Liver (tissue), 9 donors: ENCODE results near the gene TET3. TPM values are rescaled to one million over a fixed set of nuclear protein-coding genes. Genes with fewer than 3 reads are reported as not detected.

Experiments
- DNase-seq: peaks from one replicate; pipeline ENCODE4 v3.0.0-alpha.2; 2017; ENCODE audit warnings: low spot score
- H3K27ac ChIP-seq, 2 donors: one replicate each; pipeline ENCODE4 v1.7.0; 2013; ENCODE audit warnings: inconsistent platforms in 2 of 2, low read length in 2 of 2, control low read depth in 1 of 2, low read depth in 1 of 2, mild to moderate bottlenecking in 1 of 2
- H3K27me3 ChIP-seq, 4 donors: one replicate each; pipeline versions ENCODE4 v1.6.1 to v1.7.0; 2013; ENCODE audit warnings: low read length in 3 of 4, inconsistent platforms in 1 of 4, mild to moderate bottlenecking in 1 of 4, moderate library complexity in 1 of 4; ENCODE audit not compliant: control insufficient read depth in 4 of 4, insufficient read depth in 4 of 4
- H3K36me3 ChIP-seq, 4 donors: one replicate each; pipeline versions ENCODE4 v1.6.1 to v1.7.0; 2013; ENCODE audit warnings: low read length in 3 of 4, mild to moderate bottlenecking in 3 of 4, low read depth in 1 of 4, moderate library complexity in 1 of 4; ENCODE audit not compliant: control insufficient read depth in 4 of 4, insufficient read depth in 3 of 4
- H3K4me1 ChIP-seq, 4 donors: one replicate each; pipeline versions ENCODE4 v1.6.1 to v1.7.0; 2013; ENCODE audit warnings: low read length in 3 of 4, mild to moderate bottlenecking in 3 of 4, moderate library complexity in 1 of 4; ENCODE audit not compliant: control insufficient read depth in 4 of 4, insufficient read depth in 4 of 4
- H3K4me3 ChIP-seq, 3 donors: one replicate each; pipeline versions ENCODE4 v1.6.1 to v1.7.0; 2013; ENCODE audit warnings: low read length in 3 of 3, control low read depth in 1 of 3, low read depth in 1 of 3, mild to moderate bottlenecking in 1 of 3
- H3K9ac ChIP-seq, 2 donors: one replicate each; pipeline ENCODE4 v1.7.0; 2013; ENCODE audit warnings: low read length in 2 of 2, mild to moderate bottlenecking in 2 of 2, moderate library complexity in 2 of 2, control low read depth in 1 of 2, low read depth in 1 of 2
- H3K9me3 ChIP-seq, 4 donors: one replicate each; pipeline versions ENCODE4 v1.6.1 to v1.7.0; 2013; ENCODE audit warnings: low read length in 3 of 4; ENCODE audit not compliant: control insufficient read depth in 4 of 4
- ATF3 ChIP-seq: IDR thresholded peaks from 2 replicates; pipeline ENCODE4 v1.6.1; 2016; ENCODE audit warnings: antibody characterized with exemption
- CTCF ChIP-seq: fragments of 150-350 bp; IDR thresholded peaks from 2 replicates; pipeline ENCODE4 v1.5.1; 2017; ENCODE audit warnings: improper control_type of control experiment, low read depth, low read length; ENCODE audit not compliant: missing input control
- FOXA1 ChIP-seq: IDR thresholded peaks from 2 replicates; pipeline ENCODE4 v1.6.1; 2016; ENCODE audit warnings: antibody characterized with exemption
- FOXA2 ChIP-seq: IDR thresholded peaks from 2 replicates; pipeline ENCODE4 v1.6.1; 2016; ENCODE audit warnings: antibody characterized with exemption
- HNF4A ChIP-seq, 2 donors: conservative IDR thresholded peaks; 2 replicates each; pipeline ENCODE4 v1.6.1; 2016; ENCODE audit warnings: antibody characterized with exemption in 2 of 2, mild to moderate bottlenecking in 2 of 2
- HNF4G ChIP-seq: IDR thresholded peaks from 2 replicates; pipeline ENCODE4 v1.6.1; 2016; ENCODE audit warnings: antibody characterized with exemption
- JUND ChIP-seq, 2 donors: IDR thresholded peaks; 2 replicates each; pipeline ENCODE4 v1.6.1; 2016; ENCODE audit warnings: antibody characterized with exemption in 2 of 2
- NR2F2 ChIP-seq: IDR thresholded peaks from 2 replicates; pipeline ENCODE4 v1.6.1; 2016; ENCODE audit warnings: antibody characterized with exemption
- RAD21 ChIP-seq, 2 donors: IDR thresholded peaks; 2 replicates each; pipeline ENCODE4 v1.6.1; 2016; ENCODE audit warnings: antibody characterized with exemption in 2 of 2, mild to moderate bottlenecking in 2 of 2
- REST ChIP-seq: IDR thresholded peaks from 2 replicates; pipeline ENCODE4 v1.6.1; 2016; ENCODE audit warnings: antibody characterized with exemption, mild to moderate bottlenecking
- RXRA ChIP-seq, 2 donors: IDR thresholded peaks; 2 replicates each; pipeline ENCODE4 v1.6.1; 2017 to 2018; ENCODE audit warnings: antibody characterized with exemption in 2 of 2, mild to moderate bottlenecking in 1 of 2
- SP1 ChIP-seq: IDR thresholded peaks from 2 replicates; pipeline ENCODE4 v1.6.1; 2018; ENCODE audit warnings: antibody characterized with exemption, mild to moderate bottlenecking
- TAF1 ChIP-seq: conservative IDR thresholded peaks from 2 replicates; pipeline ENCODE4 v1.6.1; 2016; ENCODE audit warnings: antibody characterized with exemption, mild to moderate bottlenecking
- YY1 ChIP-seq: IDR thresholded peaks from 2 replicates; pipeline ENCODE4 v1.6.1; 2016; ENCODE audit warnings: antibody characterized with exemption, mild to moderate bottlenecking
- WGBS: extraction: QIAGEN DNeasy Blood & Tissue Kit; methylation state at CpG from one replicate; pipeline ENCODE4 v1.1.7; 2013; 5-methylcytosine and 5-hydroxymethylcytosine counted together
- polyA plus RNA-seq, 2 donors: library from polyadenylated mRNA; stranded (reverse) in 1 of 2; unstranded in 1 of 2; fragments of 200-250 nt in 1 of 2; fragments of >200 nt in 1 of 2; fragmentation: Nextera tagmentation in 1 of 2; extraction: Ambion mirVana in 1 of 2; gene quantifications; one replicate each; pipeline versions ENCODE4 v1.2.1 to v1.2.3, GENCODE V29; 2013 to 2015
- total RNA-seq, 2 donors: library from RNA; depleted of rRNA; stranded (reverse); fragments of >200 nt; gene quantifications; one replicate each; pipeline ENCODE4 v1.2.3, GENCODE V29; 2014
- TF ChIP-seq, protein P1 (sequence below): IDR thresholded peaks from 2 replicates; pipeline ENCODE4 v1.6.1; 2016; ENCODE audit warnings: antibody characterized with exemption
- donor health status: healthy.
- donor health status: healthy.
- donor health status: healthy.
- donor health status: healthy.
- donor health status: healthy.

TET3 gene
- total and polyA plus RNA-seq, 4 donors, result 0.89 to 16.2 (median 3.2) TPM

DNA sequence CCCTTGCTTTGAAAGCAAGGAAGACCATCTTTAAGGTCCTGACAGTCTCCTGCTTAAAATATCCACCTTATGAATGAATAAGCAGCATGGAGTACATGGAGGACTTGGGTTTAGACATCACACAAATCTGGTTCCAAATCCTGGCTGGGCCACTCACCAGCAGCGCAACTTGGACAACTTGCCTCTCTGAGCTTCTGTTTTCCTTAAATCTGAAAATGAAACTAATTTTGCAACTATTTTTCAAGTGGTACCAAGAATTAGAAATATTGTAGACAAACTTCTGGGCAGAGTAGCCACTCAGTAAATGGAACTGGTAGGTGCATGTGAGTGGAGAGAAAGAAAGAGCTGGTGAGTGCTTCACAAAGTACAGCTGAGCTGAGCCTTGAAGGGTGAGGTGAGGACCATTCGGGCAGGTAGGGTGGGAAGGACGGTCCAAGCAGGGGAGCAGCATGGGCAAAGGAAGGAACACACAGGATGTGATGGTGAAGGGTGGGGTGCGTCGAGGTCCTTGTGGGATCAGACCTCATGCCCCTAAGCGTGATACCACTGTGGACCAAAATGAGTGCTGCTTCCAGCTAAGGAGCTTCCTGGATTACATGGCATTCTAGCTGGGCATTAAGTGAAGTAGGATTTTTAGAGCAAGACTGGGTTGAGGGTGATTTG, 14.4 kb upstream of the TET3 start (continued):
- TF ChIP-seq CTCF (no peak), FOXA1 (no peak), FOXA2 (no peak), TAF1 (no peak), SP1 (no peak), ATF3 (no peak), NR2F2 (no peak), YY1 (no peak), HNF4A (conservative IDR thresholded peaks at IDR 0.05) (no peak)

DNA sequence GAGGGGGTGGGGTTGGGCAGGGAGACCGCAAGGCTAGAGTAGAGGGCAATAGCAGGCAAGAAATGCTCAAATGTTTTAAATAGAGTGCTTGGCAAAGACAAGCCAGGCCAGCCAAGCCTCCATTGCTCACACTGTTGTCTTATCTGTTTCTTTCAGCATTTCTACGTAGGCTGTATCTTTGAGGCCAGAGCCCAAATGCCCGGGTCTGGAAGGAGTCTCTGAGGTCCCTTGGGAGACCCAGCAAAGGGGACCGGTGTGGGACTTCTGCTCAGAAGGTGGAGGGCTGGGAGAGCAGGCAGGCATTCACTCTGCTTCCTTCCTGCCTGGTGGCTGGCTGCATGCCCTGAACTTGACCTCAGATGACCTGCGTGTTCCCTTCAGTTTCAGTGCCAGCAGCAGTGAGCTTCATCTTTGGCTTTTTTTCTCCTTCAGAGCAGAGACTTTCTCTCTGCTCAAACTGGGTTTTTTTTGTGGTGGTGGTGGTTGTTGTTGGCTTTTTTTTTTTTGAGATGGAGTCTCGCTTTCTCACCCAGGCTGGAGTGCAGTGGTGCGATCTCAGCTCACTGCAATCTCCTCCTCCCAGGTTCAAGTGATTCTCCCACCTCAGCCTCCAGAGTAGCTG, 13.7 kb upstream of the TET3 start:
- no peak overlapping the region for H3K4me3 ChIP-seq
- H3K36me3 ChIP-seq, result no peaks in the 10 kb centered on the region
- H3K4me1 ChIP-seq, result peaks cover 0 to 11% (median 1%) of the 10 kb centered on the region in 4 donors
- whole genome bisulfite sequencing, result 48% methylated on average over 7 of the region's 7 CpGs
- peak; percentile 80 for DNase-seq
- TF ChIP-seq CTCF (no peak), RAD21 (IDR thresholded peaks at IDR 0.05) (peak in 1 of 2 donors; percentile 24), SP1 (peak; percentile 14), RXRA (IDR thresholded peaks at IDR 0.05) (peak; percentile 44 to 46), NR2F2 (peak; percentile 90)
- H3K27ac ChIP-seq, result no peak overlapping the region
- H3K9me3 ChIP-seq, result no peaks in the 10 kb centered on the region
- H3K9ac ChIP-seq, result no peak overlapping the region
- H3K27me3 ChIP-seq, result no peaks in the 10 kb centered on the region

GRCh38 chr2:73971722-73972121, 13.0 kb upstream of the TET3 start:
- H3K36me3 ChIP-seq, result no peaks in the 10 kb centered on the region
- H3K4me1 ChIP-seq, result peaks cover 0 to 11% (median 1%) of the 10 kb centered on the region in 4 donors
- no peaks in the 10 kb centered on the region for H3K9me3 ChIP-seq
- WGBS, result 65% methylated on average over 3 of the region's 3 CpGs
- no peak overlapping the region for H3K4me3 ChIP-seq
- DNase-seq, result no peak
- H3K27me3 ChIP-seq, result no peaks in the 10 kb centered on the region
- no peak overlapping the region for H3K27ac ChIP-seq
- no peak overlapping the region for H3K9ac ChIP-seq
- no peak for TF ChIP-seq JUND (IDR thresholded peaks at IDR 0.05)
- TF ChIP-seq RXRA (IDR thresholded peaks at IDR 0.05), result no peak
- TF ChIP-seq NR2F2, result no peak
- TF ChIP-seq RAD21 (IDR thresholded peaks at IDR 0.05), result no peak
- no peak for TF ChIP-seq FOXA2
- TF ChIP-seq FOXA1, result no peak
- no peak for TF ChIP-seq ATF3
- no peak for TF ChIP-seq REST
- TF ChIP-seq HNF4G, result no peak
- TF ChIP-seq, protein P1, sequence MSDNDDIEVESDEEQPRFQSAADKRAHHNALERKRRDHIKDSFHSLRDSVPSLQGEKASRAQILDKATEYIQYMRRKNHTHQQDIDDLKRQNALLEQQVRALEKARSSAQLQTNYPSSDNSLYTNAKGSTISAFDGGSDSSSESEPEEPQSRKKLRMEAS, result no peak
- TF ChIP-seq YY1, result no peak
